ENCODE data around the gene CCDC97.

DNA sequence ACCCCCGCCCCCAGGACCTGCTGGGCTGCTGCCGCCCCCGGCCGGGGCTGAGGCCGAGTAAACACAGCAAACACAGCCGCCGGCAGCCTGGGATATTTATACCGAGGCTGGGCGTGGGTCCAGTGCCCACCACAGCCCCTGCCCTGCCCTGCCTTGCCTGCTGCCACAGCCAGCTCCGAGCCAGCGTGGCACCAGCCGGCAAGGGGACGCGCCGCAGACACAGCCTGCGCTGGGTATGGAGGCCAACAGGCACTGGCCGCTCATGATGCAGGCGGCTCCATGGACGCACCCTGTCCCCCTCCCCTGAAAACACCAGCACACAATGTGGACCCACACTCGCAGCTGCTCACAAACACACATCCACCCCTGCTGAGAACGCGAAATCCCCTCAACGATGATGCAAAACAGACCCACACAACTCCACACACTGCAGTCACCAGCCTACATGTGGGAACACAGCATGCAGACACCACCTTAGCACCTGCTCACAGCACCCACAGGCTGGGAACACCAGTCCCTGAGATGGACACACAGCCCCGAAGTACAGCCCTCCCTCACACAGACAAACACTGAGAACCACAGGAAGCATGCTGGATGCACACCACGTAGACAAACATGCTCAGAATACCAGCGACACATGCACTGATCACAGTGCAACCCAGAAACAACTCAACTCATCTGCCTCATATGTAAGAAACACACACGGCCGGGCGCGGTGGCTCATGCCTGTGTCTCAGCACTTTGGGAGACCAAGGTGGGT lies 16.2 kb downstream of the CCDC97 start:
- TF ChIP-seq, protein P1, sequence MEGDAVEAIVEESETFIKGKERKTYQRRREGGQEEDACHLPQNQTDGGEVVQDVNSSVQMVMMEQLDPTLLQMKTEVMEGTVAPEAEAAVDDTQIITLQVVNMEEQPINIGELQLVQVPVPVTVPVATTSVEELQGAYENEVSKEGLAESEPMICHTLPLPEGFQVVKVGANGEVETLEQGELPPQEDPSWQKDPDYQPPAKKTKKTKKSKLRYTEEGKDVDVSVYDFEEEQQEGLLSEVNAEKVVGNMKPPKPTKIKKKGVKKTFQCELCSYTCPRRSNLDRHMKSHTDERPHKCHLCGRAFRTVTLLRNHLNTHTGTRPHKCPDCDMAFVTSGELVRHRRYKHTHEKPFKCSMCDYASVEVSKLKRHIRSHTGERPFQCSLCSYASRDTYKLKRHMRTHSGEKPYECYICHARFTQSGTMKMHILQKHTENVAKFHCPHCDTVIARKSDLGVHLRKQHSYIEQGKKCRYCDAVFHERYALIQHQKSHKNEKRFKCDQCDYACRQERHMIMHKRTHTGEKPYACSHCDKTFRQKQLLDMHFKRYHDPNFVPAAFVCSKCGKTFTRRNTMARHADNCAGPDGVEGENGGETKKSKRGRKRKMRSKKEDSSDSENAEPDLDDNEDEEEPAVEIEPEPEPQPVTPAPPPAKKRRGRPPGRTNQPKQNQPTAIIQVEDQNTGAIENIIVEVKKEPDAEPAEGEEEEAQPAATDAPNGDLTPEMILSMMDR (IDR thresholded peaks at IDR 0.05; ENCODE audit: poor library complexity): no peak
- no peak for TF ChIP-seq EZH2phosphoT487 (IDR thresholded peaks at IDR 0.05; ENCODE audit: low read depth, severe bottlenecking, unreplicated experiment)

Measured in hepatocyte (in vitro differentiated cells).